IPS DF 4.7 (cell line): ENCODE data around the gene RHAG.
"Not testable (repeated sequence)": the region's sequence is repeated elsewhere in the genome, so short reads cannot be mapped to it uniquely, and the experiment has no call there.

Source experiments
- DNase-seq: peaks from one replicate; pipeline ENCODE4 v3.0.0-alpha.2; 2013; ENCODE audit warnings: low spot score; ENCODE audit errors: extremely low read depth

RHAG gene

GRCh38 chr6:49636713-49637349, at the start of gene RHAG:
Gene RHAG, minus strand, starts transcription at chr6:49636839. Its CDS starts 27 bp downstream, at chr6:49636812.
- no peak for DNase-seq

- DNase-seq: no peak
Observed at GRCh38 chr6:49676671-49677281, 40.1 kb upstream of the RHAG start.

- DNase-seq: no peak
Observed at GRCh38 chr6:49675816-49676215, 39.2 kb upstream of the RHAG start.

- no peak for DNase-seq
Observed at GRCh38 chr6:49668083-49668511, 31.5 kb upstream of the RHAG start.

GRCh38 chr6:49666930-49667757, 30.5 kb upstream of the RHAG start:
- no peak for DNase-seq

GRCh38 chr6:49666480-49666879, 29.8 kb upstream of the RHAG start:
- no peak for DNase-seq

GRCh38 chr6:49664817-49665216, 28.2 kb upstream of the RHAG start:
- no peak for DNase-seq

- not testable (repeated sequence) for DNase-seq
Observed at GRCh38 chr6:49664054-49664453, 27.4 kb upstream of the RHAG start.

GRCh38 chr6:49662892-49663261, 26.2 kb upstream of the RHAG start:
- DNase-seq: no peak

GRCh38 chr6:49662231-49662891, 25.7 kb upstream of the RHAG start:
- DNase-seq: no peak

- DNase-seq: no peak
Observed at GRCh38 chr6:49653942-49654341, 17.3 kb upstream of the RHAG start.

- DNase-seq: no peak
Observed at GRCh38 chr6:49653438-49653837, 16.8 kb upstream of the RHAG start.

- no peak for DNase-seq
Observed at GRCh38 chr6:49651239-49651638, 14.6 kb upstream of the RHAG start.

GRCh38 chr6:49649988-49650387, 13.3 kb upstream of the RHAG start:
- DNase-seq: no peak

GRCh38 chr6:49648036-49648435, 11.4 kb upstream of the RHAG start:
- DNase-seq: no peak

GRCh38 chr6:49647476-49647875, 10.8 kb upstream of the RHAG start:
- DNase-seq: no peak

GRCh38 chr6:49646942-49647341, 10.3 kb upstream of the RHAG start:
- DNase-seq: no peak

GRCh38 chr6:49646130-49646824, 9.6 kb upstream of the RHAG start:
- DNase-seq: no peak

GRCh38 chr6:49645139-49645538, 8.5 kb upstream of the RHAG start:
- no peak for DNase-seq

GRCh38 chr6:49639177-49639817, 2.7 kb upstream of the RHAG start:
- no peak for DNase-seq

GRCh38 chr6:49637350-49637731, 702 bp upstream of the RHAG start:
- DNase-seq: no peak
